Measurements from ENCODE around the gene HSF2BP.
"Not testable (repeated sequence)": the region's sequence is repeated elsewhere in the genome, so short reads cannot be mapped to it uniquely, and the experiment has no call there.

The HSF2BP gene

GRCh38 chr21:43687566-43688399, 28.5 kb upstream of the HSF2BP start:
- DNase-seq (ENCODE audit: low read depth): no peak

- no peak for DNase-seq (ENCODE audit: low read depth)
Observed at GRCh38 chr21:43686811-43687565, 27.7 kb upstream of the HSF2BP start.

GRCh38 chr21:43684424-43684823, 25.1 kb upstream of the HSF2BP start:
- DNase-seq (ENCODE audit: low read depth): no peak

GRCh38 chr21:43681650-43682049, 22.4 kb upstream of the HSF2BP start:
- no peak for DNase-seq (ENCODE audit: low read depth)

GRCh38 chr21:43680421-43680820, 21.1 kb upstream of the HSF2BP start:
- DNase-seq (ENCODE audit: low read depth): not testable (repeated sequence)

GRCh38 chr21:43679951-43680350, 20.7 kb upstream of the HSF2BP start:
- DNase-seq (ENCODE audit: low read depth): no peak

GRCh38 chr21:43676391-43676790, 17.1 kb upstream of the HSF2BP start:
- no peak for DNase-seq (ENCODE audit: low read depth)

GRCh38 chr21:43675871-43676270, 16.6 kb upstream of the HSF2BP start:
- DNase-seq (ENCODE audit: low read depth): no peak

- no peak for DNase-seq (ENCODE audit: low read depth)
Observed at GRCh38 chr21:43669828-43670605, 10.7 kb upstream of the HSF2BP start.

GRCh38 chr21:43667191-43667904, 8.1 kb upstream of the HSF2BP start:
- no peak for DNase-seq (ENCODE audit: low read depth)

- DNase-seq (ENCODE audit: low read depth): no peak
Observed at GRCh38 chr21:43665879-43666278, 6.6 kb upstream of the HSF2BP start.

GRCh38 chr21:43664358-43664757, 5.1 kb upstream of the HSF2BP start:
- DNase-seq (ENCODE audit: low read depth): no peak

GRCh38 chr21:43663033-43663432, 3.7 kb upstream of the HSF2BP start:
- no peak for DNase-seq (ENCODE audit: low read depth)

- DNase-seq (ENCODE audit: low read depth): no peak
Observed at GRCh38 chr21:43662286-43662685, 3.0 kb upstream of the HSF2BP start.

- DNase-seq (ENCODE audit: low read depth): no peak
Observed at GRCh38 chr21:43658769-43659135, 536 bp downstream of the HSF2BP start.

- DNase-seq (ENCODE audit: low read depth): no peak
Observed at GRCh38 chr21:43658088-43658741, 1.1 kb downstream of the HSF2BP start.

- no peak for DNase-seq (ENCODE audit: low read depth)
Observed at GRCh38 chr21:43657355-43658087, 1.8 kb downstream of the HSF2BP start.

- DNase-seq (ENCODE audit: low read depth): no peak
Observed at GRCh38 chr21:43654806-43655489, 4.3 kb downstream of the HSF2BP start.

- no peak for DNase-seq (ENCODE audit: low read depth)
Observed at GRCh38 chr21:43653626-43654025, 5.7 kb downstream of the HSF2BP start.

- no peak for DNase-seq (ENCODE audit: low read depth)
Observed at GRCh38 chr21:43652616-43653015, 6.7 kb downstream of the HSF2BP start.
